ENCODE results near the gene TSTD1.

- TF ChIP-seq EZH2 (IDR thresholded peaks at IDR 0.05; ENCODE audit: insufficient read depth, low read length), result no peak
- no peak for TF ChIP-seq CTCF (IDR thresholded peaks at IDR 0.05; ENCODE audit: insufficient read depth, low read depth, low read length)
Observed at GRCh38 chr1:161019751-161020495, 18.8 kb downstream of the TSTD1 start.
